ENCODE data around the gene MSH3.
"Not testable (repeated sequence)": the region's sequence is repeated elsewhere in the genome, so short reads cannot be mapped to it uniquely, and the experiment has no call there.

The MSH3 gene

DNA sequence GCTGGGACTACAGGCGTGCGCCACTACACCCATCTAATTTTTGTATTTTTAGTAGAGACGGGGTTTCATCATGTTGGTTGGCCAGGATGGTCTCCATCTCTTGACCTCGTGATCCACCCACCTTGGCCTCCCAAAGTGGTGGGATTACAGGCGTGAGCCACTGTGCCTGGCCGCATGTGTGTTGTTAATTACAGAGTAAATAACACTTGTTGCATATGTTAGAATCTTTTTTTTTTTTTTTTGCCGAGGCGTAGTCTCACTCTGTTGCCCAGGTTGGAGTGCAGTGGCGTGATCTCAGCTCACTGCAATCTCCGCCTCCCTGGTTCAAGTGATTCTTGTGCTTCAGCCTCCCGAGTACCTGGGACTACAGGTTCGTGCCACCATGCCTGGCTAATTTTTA lies 86.0 kb downstream of the MSH3 start:
- H3K4me3 ChIP-seq (ENCODE audit: low read length); DNase-seq (ENCODE audit: low read depth, low spot score): not testable (repeated sequence)

DNA sequence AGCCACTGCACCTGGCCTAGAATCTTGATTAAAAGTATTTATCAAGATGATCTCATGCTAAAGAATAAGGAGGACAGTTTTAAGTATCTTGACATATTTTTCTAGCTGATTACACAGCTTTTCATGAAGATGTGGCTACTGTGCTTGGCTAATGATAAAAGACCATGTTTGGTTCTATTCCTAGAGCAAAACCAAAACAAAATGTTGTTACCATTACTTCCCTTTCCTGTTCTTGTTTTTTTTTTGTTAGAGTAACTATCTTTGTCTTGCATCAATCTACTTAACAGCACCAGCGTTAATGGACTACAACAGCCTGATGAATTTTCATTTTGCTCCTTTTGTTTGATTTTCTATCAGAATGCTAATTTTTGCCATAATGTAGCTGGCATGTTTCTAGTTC lies 86.5 kb downstream of the MSH3 start:
- H3K4me3 ChIP-seq (ENCODE audit: low read length) = no peak overlapping the region
- no peak for DNase-seq (ENCODE audit: low read depth, low spot score)

DNA sequence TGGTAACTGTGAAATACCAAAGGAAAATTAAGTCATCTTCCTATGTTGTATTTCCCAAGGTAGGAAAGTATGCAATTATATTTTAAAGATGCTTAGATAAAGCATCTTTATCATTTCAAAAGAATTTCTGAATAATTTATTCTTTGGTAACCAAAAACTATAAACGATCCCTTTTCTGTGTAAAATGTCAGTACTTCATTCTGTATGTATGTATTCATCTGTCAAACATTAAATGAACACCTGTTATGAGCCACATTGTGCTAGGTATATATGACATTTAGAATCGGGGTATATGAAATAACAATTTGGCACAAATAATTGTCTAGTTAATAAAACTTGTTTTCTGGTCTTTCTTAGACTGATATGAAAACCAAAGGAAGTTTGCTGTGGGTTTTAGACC lies 89.7 kb downstream of the MSH3 start:
- no peak overlapping the region for H3K4me3 ChIP-seq (ENCODE audit: low read length)
- no peak for DNase-seq (ENCODE audit: low read depth, low spot score)

DNA sequence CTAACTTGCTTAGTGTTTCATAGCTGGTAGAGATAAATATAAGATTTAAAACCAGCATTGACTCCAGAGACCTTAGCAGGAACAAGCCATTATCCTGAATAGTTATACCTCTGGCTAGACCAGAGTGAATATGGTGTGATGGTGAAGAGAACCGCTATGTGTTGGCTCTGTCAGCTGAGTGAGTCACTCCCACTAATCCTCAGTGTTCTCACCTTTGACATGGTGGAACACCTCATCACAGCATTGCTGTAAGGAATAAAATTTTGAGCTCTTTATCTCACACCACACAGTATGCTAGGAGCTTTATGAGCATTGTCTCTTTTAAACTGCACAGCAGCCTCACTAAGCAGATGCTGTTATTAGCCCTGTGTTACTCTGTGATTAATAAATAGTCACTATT lies 91.0 kb downstream of the MSH3 start:
- no peak overlapping the region for H3K4me3 ChIP-seq (ENCODE audit: low read length)

DNA sequence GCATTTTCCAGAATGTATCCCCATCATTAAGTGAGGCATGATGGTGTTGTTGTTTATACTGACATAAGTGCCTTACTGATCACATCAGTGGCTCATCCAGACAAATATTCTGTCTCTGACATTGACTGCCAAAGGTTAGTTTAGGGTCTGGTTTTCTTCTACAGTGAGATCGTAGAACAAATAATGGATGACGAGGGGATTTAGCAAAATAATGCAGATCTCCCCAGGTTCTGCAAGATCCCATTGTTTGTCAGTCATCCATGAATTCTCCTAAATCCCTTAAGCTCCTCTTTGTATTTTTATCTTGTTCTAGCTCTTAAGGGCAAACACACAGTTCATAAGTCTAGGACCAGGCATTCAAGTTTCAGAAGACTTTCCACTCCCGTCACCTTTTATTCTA lies 93.5 kb downstream of the MSH3 start:
- no peak overlapping the region for H3K4me3 ChIP-seq (ENCODE audit: low read length)
- DNase-seq (ENCODE audit: low read depth, low spot score) = no peak

More for the DNA sequence above, 91.0 kb downstream of the MSH3 start:
- no peak for DNase-seq (ENCODE audit: low read depth, low spot score)

DNA sequence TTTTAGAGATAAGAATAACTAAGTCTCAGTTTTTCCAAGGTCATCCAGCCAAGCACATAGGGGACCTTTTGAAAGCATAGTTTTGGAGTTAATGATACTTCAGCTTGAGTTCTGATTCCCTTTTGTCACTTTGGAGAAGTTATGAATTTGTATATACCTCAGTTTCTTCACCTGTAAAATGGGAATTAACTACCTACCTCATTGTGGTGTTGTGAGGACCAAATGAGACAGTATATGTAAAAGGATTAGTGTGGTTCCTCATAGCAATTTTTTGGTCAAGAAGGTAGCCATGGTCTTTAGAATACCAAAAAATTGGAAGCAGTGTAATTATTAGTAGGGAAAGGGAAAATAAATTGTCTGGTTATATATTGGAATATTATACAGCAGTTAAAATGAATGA lies 98.0 kb downstream of the MSH3 start:
- H3K4me3 ChIP-seq (ENCODE audit: low read length) = no peak overlapping the region
- DNase-seq (ENCODE audit: low read depth, low spot score) = no peak

DNA sequence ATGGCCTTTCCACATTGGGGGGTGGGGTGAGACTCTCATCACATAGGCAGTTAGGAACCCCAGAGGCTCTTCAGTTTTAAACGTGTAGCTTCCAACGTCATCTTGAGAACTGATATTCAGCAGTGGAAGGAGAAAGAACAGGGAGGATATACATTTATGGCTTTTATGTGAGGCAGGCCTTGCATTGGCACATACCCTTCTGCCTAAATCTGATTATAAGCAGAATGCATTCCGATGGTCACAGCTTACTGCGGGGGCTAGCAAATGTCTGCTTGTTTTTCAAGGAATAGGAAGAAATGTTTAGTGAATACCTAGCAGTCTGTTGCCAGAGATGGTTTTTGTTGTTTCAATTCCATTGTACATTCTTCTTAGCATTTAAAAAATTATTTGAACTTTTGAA lies 99.3 kb downstream of the MSH3 start:
- H3K4me3 ChIP-seq (ENCODE audit: low read length) = no peak overlapping the region
- no peak for DNase-seq (ENCODE audit: low read depth, low spot score)

DNA sequence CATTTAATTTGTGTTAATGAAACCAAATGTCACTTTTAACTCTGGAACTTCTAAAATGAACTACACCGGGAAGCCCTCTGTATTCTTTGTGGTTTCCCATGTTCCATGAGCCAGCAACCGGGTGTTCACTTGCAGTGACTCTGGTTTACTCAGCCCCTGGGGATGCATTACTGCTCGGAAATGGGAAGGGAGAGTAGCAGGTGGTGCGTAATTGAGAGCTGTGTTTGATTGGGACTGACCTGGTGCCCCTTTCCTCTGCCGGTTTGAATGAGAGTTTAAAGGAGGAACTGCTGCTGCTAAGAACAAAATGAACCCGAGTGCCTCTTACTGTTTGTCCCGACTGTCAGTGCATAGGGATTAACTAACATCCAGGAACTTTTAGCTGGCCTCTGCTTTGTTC lies 100.4 kb downstream of the MSH3 start:
- H3K4me3 ChIP-seq (ENCODE audit: low read length) = no peak overlapping the region
- DNase-seq (ENCODE audit: low read depth, low spot score) = no peak

- H3K4me3 ChIP-seq (ENCODE audit: low read length) = no peak overlapping the region
- DNase-seq (ENCODE audit: low read depth, low spot score) = no peak
These were observed 101.2 kb downstream of the MSH3 start for GRCh38 chr5:80755626-80756025.

DNA sequence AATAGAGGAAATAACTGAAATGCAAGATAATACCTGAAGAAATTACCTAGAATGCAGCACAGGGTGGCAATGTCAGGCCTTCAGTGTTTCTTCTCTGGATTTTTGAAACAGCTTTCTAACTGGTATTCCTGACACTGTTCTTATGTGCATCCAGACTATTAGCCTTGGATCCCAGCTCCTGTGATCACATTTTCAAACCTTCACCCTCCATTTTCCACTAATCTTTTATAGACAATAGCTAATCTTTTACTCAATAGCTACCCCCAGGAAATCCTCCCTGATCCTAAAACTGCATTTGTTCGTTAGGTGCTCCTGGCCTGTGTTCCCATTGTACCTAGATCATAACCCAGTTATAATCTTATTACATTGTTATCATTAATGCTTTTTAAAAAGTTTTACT lies 101.8 kb downstream of the MSH3 start:
- no peak for DNase-seq (ENCODE audit: low read depth, low spot score)
- no peak overlapping the region for H3K4me3 ChIP-seq (ENCODE audit: low read length)

- DNase-seq (ENCODE audit: low read depth, low spot score) = no peak
- H3K4me3 ChIP-seq (ENCODE audit: low read length) = no peak overlapping the region
These were observed 102.8 kb downstream of the MSH3 start for GRCh38 chr5:80757290-80757689.

DNA sequence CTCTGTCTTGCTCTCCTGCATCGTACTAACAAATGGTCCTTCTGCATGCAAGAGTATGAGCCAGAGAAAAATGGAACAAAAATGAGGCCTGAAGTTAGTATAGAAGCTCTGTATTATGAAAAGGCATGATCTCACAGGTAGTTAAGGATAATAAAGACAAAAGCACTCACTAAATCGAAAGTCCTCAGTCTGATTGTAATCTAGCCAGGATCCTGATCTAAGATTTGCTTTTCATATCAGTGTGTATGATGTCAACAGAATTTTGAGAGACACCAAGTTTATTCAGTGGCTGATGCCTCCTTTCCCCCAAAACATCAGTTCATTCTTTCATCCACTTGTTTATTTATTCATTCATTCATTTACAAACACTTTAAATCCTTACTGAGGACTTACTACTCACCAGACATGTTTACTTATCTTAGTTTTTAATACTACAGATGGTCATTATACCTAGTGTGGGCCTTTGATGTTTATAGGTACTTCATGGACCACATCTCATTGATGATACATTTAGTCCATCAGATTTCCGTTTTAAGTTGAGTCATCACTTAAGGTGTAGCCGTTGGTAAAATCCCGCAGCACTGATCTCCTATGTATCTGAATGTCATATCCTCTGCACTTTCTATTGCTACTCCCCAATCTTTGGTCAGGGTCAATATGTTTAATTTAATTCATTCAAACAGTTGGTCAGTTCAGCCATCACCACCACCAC lies 105.6 kb downstream of the MSH3 start:
- no peak for DNase-seq (ENCODE audit: low read depth, low spot score)
- no peak overlapping the region for H3K4me3 ChIP-seq (ENCODE audit: low read length)

- no peak overlapping the region for H3K4me3 ChIP-seq (ENCODE audit: low read length)
- DNase-seq (ENCODE audit: low read depth, low spot score) = no peak
These were observed 106.2 kb downstream of the MSH3 start for GRCh38 chr5:80760680-80761079.

DNA sequence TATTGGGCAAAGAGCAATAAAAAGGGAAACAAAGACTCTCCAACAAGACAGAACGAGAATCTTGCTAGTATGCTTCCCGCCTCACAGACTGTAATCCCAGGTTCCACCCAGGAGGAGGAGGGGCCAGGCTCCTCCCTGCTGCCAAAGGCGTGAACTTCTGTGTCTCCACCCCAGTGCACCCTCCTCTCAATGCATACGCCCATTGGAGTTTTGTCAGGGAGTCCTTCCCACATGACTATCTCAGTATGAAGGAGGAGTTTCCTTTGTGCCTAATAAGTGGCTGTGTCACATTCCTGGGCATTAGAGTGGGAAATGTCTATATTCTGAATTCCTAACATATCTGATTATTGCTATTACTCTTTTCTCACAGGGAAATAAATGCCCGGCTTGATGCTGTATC lies 106.7 kb downstream of the MSH3 start:
- no peak for DNase-seq (ENCODE audit: low read depth, low spot score)
- H3K4me3 ChIP-seq (ENCODE audit: low read length) = no peak overlapping the region

GRCh38 chr5:80761966-80762365 lies 107.5 kb downstream of the MSH3 start:
- no peak for DNase-seq (ENCODE audit: low read depth, low spot score)

DNA sequence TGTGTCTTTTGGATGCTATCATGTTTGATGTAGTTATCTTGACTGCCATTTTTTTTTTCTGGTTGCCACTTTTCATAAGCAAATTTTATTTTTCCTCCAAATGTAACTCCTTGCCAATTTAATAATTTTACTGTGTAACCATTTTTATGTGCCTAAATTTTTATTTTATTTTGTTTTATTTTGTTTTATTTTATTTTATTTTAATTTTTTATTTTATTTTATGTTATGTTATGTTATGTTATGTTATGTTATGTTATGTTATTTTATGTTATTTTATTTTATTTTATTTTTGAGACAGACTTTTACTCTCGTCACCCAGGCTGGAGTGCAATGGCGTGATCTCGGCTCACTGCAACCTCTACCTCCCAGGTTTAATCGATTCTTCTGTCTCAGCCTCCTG lies 108.1 kb downstream of the MSH3 start:
- DNase-seq (ENCODE audit: low read depth, low spot score) = no peak
- no peak overlapping the region for H3K4me3 ChIP-seq (ENCODE audit: low read length)

More at GRCh38 chr5:80761966-80762365, 107.5 kb downstream of the MSH3 start:
- no peak overlapping the region for H3K4me3 ChIP-seq (ENCODE audit: low read length)

GRCh38 chr5:80763211-80763610 lies 108.8 kb downstream of the MSH3 start:
- H3K4me3 ChIP-seq (ENCODE audit: low read length) = no peak overlapping the region
- no peak for DNase-seq (ENCODE audit: low read depth, low spot score)

DNA sequence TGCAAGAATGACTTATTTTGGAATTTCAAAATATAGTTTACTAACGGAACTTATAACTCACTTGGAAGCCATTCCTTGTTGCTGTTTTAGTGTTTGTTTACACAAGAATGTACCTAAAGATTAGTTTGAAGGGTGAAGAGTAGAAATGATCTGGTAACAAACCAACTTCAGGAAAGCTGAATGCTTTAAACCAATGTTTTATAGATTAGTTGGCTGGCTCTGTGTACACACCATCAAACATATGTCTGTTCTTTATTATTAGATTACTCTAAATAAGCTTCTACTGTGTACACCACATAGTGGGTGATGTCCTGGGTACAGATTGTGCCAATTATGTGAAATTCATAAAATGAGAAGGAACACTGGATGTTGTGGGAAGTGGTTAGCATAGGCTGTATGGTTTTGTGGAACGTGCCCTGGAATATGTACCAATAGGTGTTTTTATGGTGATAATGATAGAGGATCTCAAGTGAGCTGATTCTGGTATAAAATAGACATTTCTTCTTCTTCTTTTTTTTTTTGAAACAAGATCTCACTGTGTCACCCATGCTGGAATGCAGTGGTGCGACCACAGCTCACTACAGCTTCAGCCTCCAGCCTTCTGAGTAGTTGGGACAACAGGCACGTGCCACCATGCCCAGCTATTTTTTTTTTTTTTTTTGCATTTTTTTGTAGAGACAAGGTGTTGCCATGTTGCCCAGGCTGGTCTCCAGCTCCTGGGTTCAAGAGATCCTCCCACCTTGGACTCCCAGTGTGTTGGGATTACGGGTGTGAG lies 109.6 kb downstream of the MSH3 start:
- no peak for DNase-seq (ENCODE audit: low read depth, low spot score)
- H3K4me3 ChIP-seq (ENCODE audit: low read length) = no peak overlapping the region

DNA sequence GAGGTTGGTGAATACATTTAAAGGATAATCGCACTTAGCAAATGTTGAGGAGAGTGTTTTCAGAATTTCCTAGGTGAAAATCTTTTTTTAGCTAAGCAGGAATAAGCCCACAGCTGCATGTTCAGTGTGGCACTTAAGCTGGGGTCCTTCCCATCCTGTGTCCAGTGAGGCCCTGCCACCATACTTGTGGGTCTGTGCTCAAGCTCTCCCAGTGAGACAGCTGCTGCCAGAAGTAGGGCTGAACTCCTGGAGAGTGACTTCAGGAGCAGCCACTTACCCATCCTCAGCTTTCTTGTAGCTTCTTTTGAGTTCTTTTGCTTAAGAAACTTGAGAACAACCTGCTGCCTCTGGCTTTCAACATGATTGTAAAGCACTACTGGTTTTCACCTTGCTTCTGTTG lies 110.3 kb downstream of the MSH3 start:
- no peak overlapping the region for H3K4me3 ChIP-seq (ENCODE audit: low read length)
- no peak for DNase-seq (ENCODE audit: low read depth, low spot score)

GRCh38 chr5:80777347-80778287 lies 123.2 kb downstream of the MSH3 start:
- DNase-seq (ENCODE audit: low read depth, low spot score) = peak; percentile 76

More at GRCh38 chr5:80777347-80778287, 123.2 kb downstream of the MSH3 start:
- no peak overlapping the region for H3K4me3 ChIP-seq (ENCODE audit: low read length)
